NCI-H748 (cell line): ENCODE results near the gene UGT2A1.
A peak's percentile ranks its signal among the peaks of the same experiment; 100 is the strongest.
"Not testable (repeated sequence)": the region's sequence is repeated elsewhere in the genome, so short reads cannot be mapped to it uniquely, and the experiment has no call there.

Source experiments
- DNase-seq: peaks from one replicate; lab custom pipeline; 2025; ENCODE audit not compliant: unreplicated experiment; lab: John Stamatoyannopoulos, UW

UGT2A1 gene

GRCh38 chr4:69653147-69653546 is at the start of gene UGT2A1:
UGT2A1 (minus strand) TSS chr4:69653247; CDS start chr4:69647644, 5,603 bp downstream.
- no peak for DNase-seq

GRCh38 chr4:69702201-69702600 is 49.2 kb upstream of the UGT2A1 start:
- no peak for DNase-seq

GRCh38 chr4:69701696-69702095 is 48.6 kb upstream of the UGT2A1 start:
- no peak for DNase-seq

- no peak for DNase-seq
These were observed 44.6 kb upstream of the UGT2A1 start for GRCh38 chr4:69697536-69698242.

GRCh38 chr4:69689599-69689998 is 36.6 kb upstream of the UGT2A1 start:
- peak; percentile 39 for DNase-seq

- DNase-seq, result peak; percentile 58
These were observed 31.8 kb upstream of the UGT2A1 start for GRCh38 chr4:69684804-69685203.

GRCh38 chr4:69668680-69669079 is 15.6 kb upstream of the UGT2A1 start:
- no peak for DNase-seq

- DNase-seq, result not testable (repeated sequence)
These were observed 11.0 kb upstream of the UGT2A1 start for GRCh38 chr4:69664009-69664408.

- DNase-seq, result not testable (repeated sequence)
These were observed 8.2 kb upstream of the UGT2A1 start for GRCh38 chr4:69661130-69661803.

- DNase-seq, result no peak
These were observed 5.1 kb upstream of the UGT2A1 start for GRCh38 chr4:69658133-69658532.

- no peak for DNase-seq
These were observed 3.7 kb upstream of the UGT2A1 start for GRCh38 chr4:69656653-69657158.

- no peak for DNase-seq
These were observed 2.2 kb downstream of the UGT2A1 start for GRCh38 chr4:69650872-69651271.

- DNase-seq, result no peak
These were observed 3.4 kb downstream of the UGT2A1 start for GRCh38 chr4:69649629-69650028.

- DNase-seq, result no peak
These were observed 3.8 kb downstream of the UGT2A1 start for GRCh38 chr4:69649207-69649606.

GRCh38 chr4:69642961-69643360 is 10.1 kb downstream of the UGT2A1 start:
- no peak for DNase-seq

GRCh38 chr4:69640289-69640688 is 12.8 kb downstream of the UGT2A1 start:
- no peak for DNase-seq

GRCh38 chr4:69639542-69639941 is 13.5 kb downstream of the UGT2A1 start, which contains the start of gene UGT2A2:
UGT2A2 (minus strand) TSS chr4:69639642; CDS start chr4:69639640, 2 bp downstream.
- no peak for DNase-seq

GRCh38 chr4:69617083-69617694 is 35.9 kb downstream of the UGT2A1 start:
- DNase-seq, result peak; percentile 47

GRCh38 chr4:69610484-69610883 is 42.6 kb downstream of the UGT2A1 start:
- no peak for DNase-seq

GRCh38 chr4:69601065-69601464 is 52.0 kb downstream of the UGT2A1 start:
- peak; percentile 11 for DNase-seq

GRCh38 chr4:69600013-69600412 is 53.0 kb downstream of the UGT2A1 start:
- DNase-seq, result no peak

- DNase-seq, result no peak
These were observed 58.7 kb downstream of the UGT2A1 start for GRCh38 chr4:69594382-69594781.
